Tibial nerve (tissue), 4 donors: ENCODE measurements around the gene SAP30BP. TPM values are rescaled to one million over a fixed set of nuclear protein-coding genes. Genes with fewer than 3 reads are reported as not detected.
A peak's percentile ranks its signal among the peaks of the same experiment; 100 is the strongest.

Experiments
- DNase-seq, 2 donors: peaks; one replicate each; pipeline ENCODE4 v3.0.0-alpha.2; 2019; ENCODE audit warnings: low spot score in 2 of 2
- H3K27ac ChIP-seq, 4 donors: fragments of 200-600 bp; sonication (generic) in 3 of 4; one replicate each; pipeline ENCODE4 v1.5.1; 2017 to 2019; ENCODE audit warnings: mild to moderate bottlenecking in 1 of 4
- H3K27me3 ChIP-seq, 2 donors: fragments of 200-600 bp; sonication (generic) in 1 of 2; one replicate each; pipeline versions ENCODE4 v1.5.1 to v1.6.0; 2017 to 2019
- H3K36me3 ChIP-seq, 3 donors: fragments of 200-600 bp; sonication (generic); one replicate each; pipeline ENCODE4 v1.5.1; 2018 to 2019
- H3K4me1 ChIP-seq, 4 donors: fragments of 200-600 bp; sonication (generic) in 3 of 4; one replicate each; pipeline ENCODE4 v1.5.1; 2017 to 2019
- H3K4me3 ChIP-seq, 4 donors: fragments of 200-600 bp; sonication (generic) in 3 of 4; one replicate each; pipeline ENCODE4 v1.5.1; 2017 to 2019; ENCODE audit warnings: mild to moderate bottlenecking in 1 of 4, moderate library complexity in 1 of 4
- H3K9me3 ChIP-seq, 4 donors: fragments of 200-600 bp; sonication (generic) in 3 of 4; one replicate each; pipeline ENCODE4 v1.5.1; 2017 to 2019
- CTCF ChIP-seq, 5 experiments: fragments of 200-600 bp in 3 of 5; fragments of 450-650 bp in 2 of 5; sonication (generic) in 3 of 5; IDR thresholded peaks; one replicate each; pipeline ENCODE4 v1.5.1; 2016 to 2019; ENCODE audit warnings: antibody characterized with exemption in 5 of 5, mild to moderate bottlenecking in 3 of 5, moderate library complexity in 2 of 5
- EP300 ChIP-seq, 2 donors: sonication (generic); formaldehyde crosslinking; IDR thresholded peaks; one replicate each; pipeline ENCODE4 v1.6.1; 2017; ENCODE audit warnings: antibody characterized with exemption in 2 of 2, mild to moderate bottlenecking in 1 of 2
- POLR2A ChIP-seq, 2 donors: fragments of 450-650 bp; IDR thresholded peaks; one replicate each; pipeline ENCODE4 v1.6.1; 2017; ENCODE audit warnings: antibody characterized with exemption in 2 of 2, mild to moderate bottlenecking in 2 of 2, moderate library complexity in 2 of 2
- WGBS, 2 donors: methylation state at CpG; one replicate each; pipeline ENCODE4 v1.1.5; 2018; 5-methylcytosine and 5-hydroxymethylcytosine counted together
- total RNA-seq, 4 donors: library from RNA; depleted of rRNA; stranded (reverse); fragments of >200 nt; gene quantifications; one replicate each; pipeline ENCODE4 v1.1.0, GENCODE V29; 2016

Gene SAP30BP
- total RNA-seq, 4 donors from 2014 or later = 63.9 to 119 (median 95.3) TPM

DNA sequence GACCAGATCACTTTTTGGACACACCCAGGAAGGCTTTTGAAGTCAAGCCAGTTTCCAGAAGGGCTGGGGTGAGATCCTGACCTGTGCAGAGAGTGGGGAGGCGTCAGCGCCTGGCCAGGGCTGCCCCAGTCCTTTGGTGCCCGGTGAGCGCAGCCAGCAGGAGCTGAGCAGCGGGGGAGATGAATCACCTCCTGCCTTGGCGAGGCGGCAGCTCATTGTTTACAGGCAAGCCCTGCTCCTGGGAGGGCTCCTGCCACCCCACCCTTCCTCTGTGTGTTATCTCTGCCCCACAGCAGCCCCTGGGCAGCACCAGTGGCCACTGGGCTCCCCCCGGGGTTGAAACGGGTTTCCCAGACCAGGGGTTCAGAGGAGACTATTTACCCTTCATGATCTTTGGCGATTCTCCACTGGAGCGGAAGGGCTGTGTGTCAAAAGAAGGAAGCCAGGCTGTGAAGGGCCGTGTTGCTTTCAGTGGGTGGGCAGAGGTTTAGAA, 40.0 kb downstream of the SAP30BP start:
- peaks cover 0 to 71% (median 25%) of the 10 kb centered on the region in 3 donors for H3K36me3 ChIP-seq
- H3K27me3 ChIP-seq = no peaks in the 10 kb centered on the region
- H3K9me3 ChIP-seq = no peaks in the 10 kb centered on the region
- H3K4me1 ChIP-seq = peaks cover 0 to 39% (median 2%) of the 10 kb centered on the region in 4 donors
- WGBS, 2 donors = 58 to 61% methylated on average over 12 of the region's 12 CpGs
- H3K27ac ChIP-seq = peak overlapping the region in 3 of 4 donors; percentile 21 to 98 (median 97)
- TF ChIP-seq POLR2A (IDR thresholded peaks at IDR 0.05) (no peak), CTCF (IDR thresholded peaks at IDR 0.05) (no peak), EP300 (IDR thresholded peaks at IDR 0.05) (peak in 1 of 2 donors; percentile 35)
- no peak overlapping the region for H3K4me3 ChIP-seq
- no peak for DNase-seq

- DNase-seq = no peak
- no peaks in the 10 kb centered on the region for H3K27me3 ChIP-seq
- H3K27ac ChIP-seq = no peak overlapping the region
- H3K9me3 ChIP-seq = no peaks in the 10 kb centered on the region
- WGBS, 2 donors = 61 to 72% methylated on average over 2 of the region's 2 CpGs
- TF ChIP-seq POLR2A (IDR thresholded peaks at IDR 0.05) (no peak), EP300 (IDR thresholded peaks at IDR 0.05) (no peak), CTCF (IDR thresholded peaks at IDR 0.05) (no peak)
- H3K4me3 ChIP-seq = no peak overlapping the region
- H3K4me1 ChIP-seq = peaks cover 0 to 10% (median 0%) of the 10 kb centered on the region in 4 donors
- peaks cover 0 to 17% (median 0%) of the 10 kb centered on the region in 3 donors for H3K36me3 ChIP-seq
Measured at GRCh38 chr17:75712446-75712845, 45.3 kb downstream of the SAP30BP start.

GRCh38 chr17:75719732-75720131, 52.6 kb downstream of the SAP30BP start:
- H3K27ac ChIP-seq = peak overlapping the region; percentile 89 to 98 (median 95)
- no peak overlapping the region for H3K4me3 ChIP-seq
- peaks cover 0 to 26% of the 10 kb centered on the region in 2 donors for H3K27me3 ChIP-seq
- no peaks in the 10 kb centered on the region for H3K9me3 ChIP-seq
- WGBS, 2 donors = 88 to 95% methylated on average over 2 of the region's 2 CpGs
- peaks cover 0 to 10% (median 0%) of the 10 kb centered on the region in 3 donors for H3K36me3 ChIP-seq
- H3K4me1 ChIP-seq = peaks cover 0 to 53% (median 23%) of the 10 kb centered on the region in 4 donors
- no peak for DNase-seq
- no peak for TF ChIP-seq POLR2A (IDR thresholded peaks at IDR 0.05)
- TF ChIP-seq CTCF (IDR thresholded peaks at IDR 0.05) = no peak

GRCh38 chr17:75720656-75721462, 53.7 kb downstream of the SAP30BP start, which contains the start of gene ITGB4:
TSS of gene ITGB4 (plus strand) at chr17:75721459. CDS start at chr17:75724704, 3,245 bp downstream.
- Histone ChIP-seq H3K4me1 (peaks cover 0 to 63% (median 23%) of the 10 kb centered on the region in 4 donors), H3K36me3 (peaks cover 0 to 21% (median 0%) of the 10 kb centered on the region in 3 donors), H3K27ac (peak within 1 kb of the TSS; percentile 89 to 98 (median 95)), H3K27me3 (peaks cover 0 to 26% of the 10 kb centered on the region in 2 donors), H3K4me3 (peak within 1 kb of the TSS; percentile 57 to 84 (median 74)), H3K9me3 (no peaks in the 10 kb centered on the region)
- peak in 1 of 2 donors; percentile 50 for DNase-seq
- TF ChIP-seq POLR2A (IDR thresholded peaks at IDR 0.05) = peak; percentile 51 to 64
- TF ChIP-seq CTCF (IDR thresholded peaks at IDR 0.05) = peak in 1 of 5 experiments; percentile 11
- peak in 1 of 2 donors; percentile 78 for TF ChIP-seq EP300 (IDR thresholded peaks at IDR 0.05)
- WGBS, 2 donors = 2 to 3% methylated on average over 12 to 61 of the region's 70 CpGs
